ENCODE data around the gene PCBP4.

Gene PCBP4

GRCh38 chr3:52012699-52013098 is 45.4 kb upstream of the PCBP4 start:
- TF ChIP-seq ZNF70 (CRISPR knock-in tag; IDR thresholded peaks at IDR 0.05) (no peak), TCF4 (CRISPR knock-in tag; IDR thresholded peaks at IDR 0.05; ENCODE audit: borderline replicate concordance) (no peak), ZC3H10 (CRISPR knock-in tag; IDR thresholded peaks at IDR 0.05) (no peak), BACH2 (CRISPR knock-in tag; IDR thresholded peaks at IDR 0.05; ENCODE audit: borderline replicate concordance) (no peak), ZFP30 (CRISPR knock-in tag; IDR thresholded peaks at IDR 0.05) (no peak), CREB5 (CRISPR knock-in tag; IDR thresholded peaks at IDR 0.05; ENCODE audit: low read depth) (no peak), TOX (CRISPR knock-in tag; IDR thresholded peaks at IDR 0.05; ENCODE audit: borderline replicate concordance) (no peak)
- TF ChIP-seq, protein P1, sequence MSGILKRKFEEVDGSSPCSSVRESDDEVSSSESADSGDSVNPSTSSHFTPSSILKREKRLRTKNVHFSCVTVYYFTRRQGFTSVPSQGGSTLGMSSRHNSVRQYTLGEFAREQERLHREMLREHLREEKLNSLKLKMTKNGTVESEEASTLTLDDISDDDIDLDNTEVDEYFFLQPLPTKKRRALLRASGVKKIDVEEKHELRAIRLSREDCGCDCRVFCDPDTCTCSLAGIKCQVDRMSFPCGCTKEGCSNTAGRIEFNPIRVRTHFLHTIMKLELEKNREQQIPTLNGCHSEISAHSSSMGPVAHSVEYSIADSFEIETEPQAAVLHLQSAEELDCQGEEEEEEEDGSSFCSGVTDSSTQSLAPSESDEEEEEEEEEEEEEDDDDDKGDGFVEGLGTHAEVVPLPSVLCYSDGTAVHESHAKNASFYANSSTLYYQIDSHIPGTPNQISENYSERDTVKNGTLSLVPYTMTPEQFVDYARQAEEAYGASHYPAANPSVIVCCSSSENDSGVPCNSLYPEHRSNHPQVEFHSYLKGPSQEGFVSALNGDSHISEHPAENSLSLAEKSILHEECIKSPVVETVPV (CRISPR knock-in tag; IDR thresholded peaks at IDR 0.05) = no peak
- ATAC-seq = no peak

GRCh38 chr3:52010431-52010830 is 43.2 kb upstream of the PCBP4 start:
- no peak for TF ChIP-seq OSR1 (CRISPR knock-in tag; IDR thresholded peaks at IDR 0.05)
- TF ChIP-seq ARNTL (CRISPR knock-in tag; IDR thresholded peaks at IDR 0.05; ENCODE audit: borderline replicate concordance, low read depth) = no peak
- TF ChIP-seq BACH2 (CRISPR knock-in tag; IDR thresholded peaks at IDR 0.05; ENCODE audit: borderline replicate concordance) = no peak
- TF ChIP-seq ZNF565 (CRISPR knock-in tag; conservative IDR thresholded peaks at IDR 0.05; ENCODE audit: low read depth) = no peak
- no peak for ATAC-seq

DNA sequence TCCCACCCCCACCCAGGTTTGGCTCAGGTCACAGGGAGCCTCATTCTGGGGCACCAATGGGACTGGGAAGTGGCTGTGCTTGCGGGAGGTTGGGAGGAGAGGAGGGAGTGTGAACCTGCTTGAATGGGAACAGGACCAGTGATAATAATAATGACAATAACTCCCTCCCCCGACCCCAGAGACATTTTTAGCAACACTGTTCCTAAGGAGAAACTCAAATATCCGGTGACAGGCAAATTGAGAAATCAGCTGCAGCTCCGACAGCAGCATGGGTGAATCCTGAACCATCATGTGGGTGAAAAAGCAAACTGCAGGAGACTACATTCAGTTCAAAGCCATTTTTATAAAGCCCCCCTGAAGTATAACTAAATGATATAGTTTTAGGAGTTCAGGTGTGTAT is 40.0 kb upstream of the PCBP4 start:
- no peak for ATAC-seq
- TF ChIP-seq SNAI2 (CRISPR knock-in tag; IDR thresholded peaks at IDR 0.05) (no peak), ZNF565 (CRISPR knock-in tag; conservative IDR thresholded peaks at IDR 0.05; ENCODE audit: low read depth) (no peak), CREB5 (CRISPR knock-in tag; IDR thresholded peaks at IDR 0.05; ENCODE audit: low read depth) (no peak), ESRRG (CRISPR knock-in tag; IDR thresholded peaks at IDR 0.05) (no peak), POU6F1 (CRISPR knock-in tag; IDR thresholded peaks at IDR 0.05; ENCODE audit: borderline replicate concordance, low read depth) (no peak), PPARA (CRISPR knock-in tag; IDR thresholded peaks at IDR 0.05; ENCODE audit: borderline replicate concordance) (no peak), ZFP30 (CRISPR knock-in tag; IDR thresholded peaks at IDR 0.05) (no peak), ZNF70 (CRISPR knock-in tag; IDR thresholded peaks at IDR 0.05) (no peak), RARB (CRISPR knock-in tag; IDR thresholded peaks at IDR 0.05) (no peak), PATZ1 (CRISPR knock-in tag; IDR thresholded peaks at IDR 0.05; ENCODE audit: borderline replicate concordance) (no peak), TCF4 (CRISPR knock-in tag; IDR thresholded peaks at IDR 0.05; ENCODE audit: borderline replicate concordance) (no peak), GLIS3 (CRISPR knock-in tag; IDR thresholded peaks at IDR 0.05) (no peak), ARNTL (CRISPR knock-in tag; IDR thresholded peaks at IDR 0.05; ENCODE audit: borderline replicate concordance, low read depth) (no peak), ZC3H10 (CRISPR knock-in tag; IDR thresholded peaks at IDR 0.05) (no peak)

DNA sequence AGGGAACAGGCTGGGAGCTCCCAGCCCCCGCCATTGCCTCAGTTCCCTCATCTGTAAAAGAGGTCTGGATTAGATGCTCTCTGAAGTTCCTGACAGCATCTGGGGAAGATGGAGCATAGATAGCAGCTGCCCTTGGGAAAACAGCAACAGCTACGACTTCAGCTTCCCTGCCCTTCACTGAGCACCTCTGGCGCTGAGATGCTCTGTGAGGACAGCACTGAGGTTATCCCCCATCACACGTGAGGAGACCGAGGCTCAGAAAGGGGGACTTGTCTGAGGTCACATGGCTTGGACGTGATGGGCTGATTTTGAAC is 39.5 kb upstream of the PCBP4 start:
- TF ChIP-seq OSR1 (CRISPR knock-in tag; IDR thresholded peaks at IDR 0.05) = no peak
- no peak for TF ChIP-seq ZNF565 (CRISPR knock-in tag; conservative IDR thresholded peaks at IDR 0.05; ENCODE audit: low read depth)
- TF ChIP-seq ZC3H10 (CRISPR knock-in tag; IDR thresholded peaks at IDR 0.05) = no peak
- no peak for TF ChIP-seq CREB5 (CRISPR knock-in tag; IDR thresholded peaks at IDR 0.05; ENCODE audit: low read depth)
- no peak for TF ChIP-seq TCF4 (CRISPR knock-in tag; IDR thresholded peaks at IDR 0.05; ENCODE audit: borderline replicate concordance)
- TF ChIP-seq ZFP3 (CRISPR knock-in tag; IDR thresholded peaks at IDR 0.05) = no peak
- TF ChIP-seq CSDC2 (CRISPR knock-in tag; IDR thresholded peaks at IDR 0.05) = no peak
- no peak for TF ChIP-seq ZFP30 (CRISPR knock-in tag; IDR thresholded peaks at IDR 0.05)
- no peak for TF ChIP-seq ZNF70 (CRISPR knock-in tag; IDR thresholded peaks at IDR 0.05)
- TF ChIP-seq SNAI2 (CRISPR knock-in tag; IDR thresholded peaks at IDR 0.05) = no peak
- ATAC-seq = no peak

Data from SK-N-SH treated with all-trans-retinoic acid at 6 μM for 48 hours (cell line).